ENCODE measurements around the gene NPR3. TPM values are rescaled to one million over a fixed set of nuclear protein-coding genes. Genes with fewer than 3 reads are reported as not detected.

The NPR3 gene
- total and polyA plus RNA-seq, 2 experiments from 2014 or later, result 0.07 to 0.15 TPM

DNA sequence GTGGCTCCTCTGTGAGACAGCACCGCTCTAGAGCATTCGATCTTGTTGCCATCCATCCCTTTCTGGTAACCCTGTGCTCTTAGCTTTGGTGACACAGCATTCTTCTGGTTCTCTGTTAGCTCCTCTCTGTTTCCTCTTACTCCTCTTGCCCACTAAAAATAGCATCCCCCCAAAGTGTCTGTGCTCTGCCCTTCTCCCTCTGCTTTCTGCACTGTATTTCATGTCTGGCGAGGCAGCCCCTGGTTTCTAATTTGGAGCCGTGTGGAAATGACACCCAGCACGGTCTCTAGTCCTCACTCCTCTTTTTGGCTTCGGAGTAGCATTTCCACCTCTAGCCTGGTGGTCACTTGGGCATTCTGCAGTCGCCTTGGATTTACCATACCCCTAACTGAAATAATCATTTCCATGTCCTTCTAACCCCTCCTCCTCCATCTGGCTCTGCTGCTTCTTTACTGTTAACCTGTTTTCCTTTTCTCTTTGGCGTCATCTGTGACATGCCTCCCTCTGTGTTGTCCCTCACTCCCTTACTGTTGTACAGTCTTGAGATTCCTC lies 23.8 kb downstream of the NPR3 start:
- no peaks in the 10 kb centered on the region for H3K27me3 ChIP-seq (ENCODE audit: insufficient read depth)
- no peaks in the 10 kb centered on the region for H3K9me2 ChIP-seq (ENCODE audit: insufficient read depth)
- no peak overlapping the region for H3K4me3 ChIP-seq
- Mint-ChIP-seq H3K4me3 (no peak overlapping the region), H3K27ac (peak overlapping the region; percentile 4; the same call in 1 of the 2 replicates), H3K9me3 (no peaks in the 10 kb centered on the region), H3K4me1 (no peaks in the 10 kb centered on the region), H3K27me3 (ENCODE audit: insufficient read depth, low read depth, poor library complexity) (peaks cover 1% of the 10 kb centered on the region), H3K36me3 (ENCODE audit: low read depth) (no peaks in the 10 kb centered on the region)
- no peak overlapping the region for H3K27ac ChIP-seq (ENCODE audit: low read depth)
- TF ChIP-seq, protein P1, sequence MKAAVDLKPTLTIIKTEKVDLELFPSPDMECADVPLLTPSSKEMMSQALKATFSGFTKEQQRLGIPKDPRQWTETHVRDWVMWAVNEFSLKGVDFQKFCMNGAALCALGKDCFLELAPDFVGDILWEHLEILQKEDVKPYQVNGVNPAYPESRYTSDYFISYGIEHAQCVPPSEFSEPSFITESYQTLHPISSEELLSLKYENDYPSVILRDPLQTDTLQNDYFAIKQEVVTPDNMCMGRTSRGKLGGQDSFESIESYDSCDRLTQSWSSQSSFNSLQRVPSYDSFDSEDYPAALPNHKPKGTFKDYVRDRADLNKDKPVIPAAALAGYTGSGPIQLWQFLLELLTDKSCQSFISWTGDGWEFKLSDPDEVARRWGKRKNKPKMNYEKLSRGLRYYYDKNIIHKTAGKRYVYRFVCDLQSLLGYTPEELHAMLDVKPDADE (IDR thresholded peaks at IDR 0.05), result no peak
- TF ChIP-seq, protein P2, sequence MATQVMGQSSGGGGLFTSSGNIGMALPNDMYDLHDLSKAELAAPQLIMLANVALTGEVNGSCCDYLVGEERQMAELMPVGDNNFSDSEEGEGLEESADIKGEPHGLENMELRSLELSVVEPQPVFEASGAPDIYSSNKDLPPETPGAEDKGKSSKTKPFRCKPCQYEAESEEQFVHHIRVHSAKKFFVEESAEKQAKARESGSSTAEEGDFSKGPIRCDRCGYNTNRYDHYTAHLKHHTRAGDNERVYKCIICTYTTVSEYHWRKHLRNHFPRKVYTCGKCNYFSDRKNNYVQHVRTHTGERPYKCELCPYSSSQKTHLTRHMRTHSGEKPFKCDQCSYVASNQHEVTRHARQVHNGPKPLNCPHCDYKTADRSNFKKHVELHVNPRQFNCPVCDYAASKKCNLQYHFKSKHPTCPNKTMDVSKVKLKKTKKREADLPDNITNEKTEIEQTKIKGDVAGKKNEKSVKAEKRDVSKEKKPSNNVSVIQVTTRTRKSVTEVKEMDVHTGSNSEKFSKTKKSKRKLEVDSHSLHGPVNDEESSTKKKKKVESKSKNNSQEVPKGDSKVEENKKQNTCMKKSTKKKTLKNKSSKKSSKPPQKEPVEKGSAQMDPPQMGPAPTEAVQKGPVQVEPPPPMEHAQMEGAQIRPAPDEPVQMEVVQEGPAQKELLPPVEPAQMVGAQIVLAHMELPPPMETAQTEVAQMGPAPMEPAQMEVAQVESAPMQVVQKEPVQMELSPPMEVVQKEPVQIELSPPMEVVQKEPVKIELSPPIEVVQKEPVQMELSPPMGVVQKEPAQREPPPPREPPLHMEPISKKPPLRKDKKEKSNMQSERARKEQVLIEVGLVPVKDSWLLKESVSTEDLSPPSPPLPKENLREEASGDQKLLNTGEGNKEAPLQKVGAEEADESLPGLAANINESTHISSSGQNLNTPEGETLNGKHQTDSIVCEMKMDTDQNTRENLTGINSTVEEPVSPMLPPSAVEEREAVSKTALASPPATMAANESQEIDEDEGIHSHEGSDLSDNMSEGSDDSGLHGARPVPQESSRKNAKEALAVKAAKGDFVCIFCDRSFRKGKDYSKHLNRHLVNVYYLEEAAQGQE (IDR thresholded peaks at IDR 0.05; ENCODE audit: unreplicated experiment), result no peak
- TF ChIP-seq JUNB (IDR thresholded peaks at IDR 0.05; ENCODE audit: unreplicated experiment), result no peak
- no peak for TF ChIP-seq NANOG (IDR thresholded peaks at IDR 0.05; ENCODE audit: borderline replicate concordance)
- no peak for TF ChIP-seq CREB1 (CRISPR knock-in tag; IDR thresholded peaks at IDR 0.05; ENCODE audit: low read depth)
- TF ChIP-seq EZH2 (IDR thresholded peaks at IDR 0.05; ENCODE audit: low read depth, unreplicated experiment), result no peak
- no peak for TF ChIP-seq ZNF114 (CRISPR knock-in tag; IDR thresholded peaks at IDR 0.05)
- TF ChIP-seq STAT1 (IDR thresholded peaks at IDR 0.05; ENCODE audit: unreplicated experiment), result no peak
- TF ChIP-seq POLR2AphosphoS5 (IDR thresholded peaks at IDR 0.05; ENCODE audit: low read depth), result no peak
- TF ChIP-seq, protein P3, sequence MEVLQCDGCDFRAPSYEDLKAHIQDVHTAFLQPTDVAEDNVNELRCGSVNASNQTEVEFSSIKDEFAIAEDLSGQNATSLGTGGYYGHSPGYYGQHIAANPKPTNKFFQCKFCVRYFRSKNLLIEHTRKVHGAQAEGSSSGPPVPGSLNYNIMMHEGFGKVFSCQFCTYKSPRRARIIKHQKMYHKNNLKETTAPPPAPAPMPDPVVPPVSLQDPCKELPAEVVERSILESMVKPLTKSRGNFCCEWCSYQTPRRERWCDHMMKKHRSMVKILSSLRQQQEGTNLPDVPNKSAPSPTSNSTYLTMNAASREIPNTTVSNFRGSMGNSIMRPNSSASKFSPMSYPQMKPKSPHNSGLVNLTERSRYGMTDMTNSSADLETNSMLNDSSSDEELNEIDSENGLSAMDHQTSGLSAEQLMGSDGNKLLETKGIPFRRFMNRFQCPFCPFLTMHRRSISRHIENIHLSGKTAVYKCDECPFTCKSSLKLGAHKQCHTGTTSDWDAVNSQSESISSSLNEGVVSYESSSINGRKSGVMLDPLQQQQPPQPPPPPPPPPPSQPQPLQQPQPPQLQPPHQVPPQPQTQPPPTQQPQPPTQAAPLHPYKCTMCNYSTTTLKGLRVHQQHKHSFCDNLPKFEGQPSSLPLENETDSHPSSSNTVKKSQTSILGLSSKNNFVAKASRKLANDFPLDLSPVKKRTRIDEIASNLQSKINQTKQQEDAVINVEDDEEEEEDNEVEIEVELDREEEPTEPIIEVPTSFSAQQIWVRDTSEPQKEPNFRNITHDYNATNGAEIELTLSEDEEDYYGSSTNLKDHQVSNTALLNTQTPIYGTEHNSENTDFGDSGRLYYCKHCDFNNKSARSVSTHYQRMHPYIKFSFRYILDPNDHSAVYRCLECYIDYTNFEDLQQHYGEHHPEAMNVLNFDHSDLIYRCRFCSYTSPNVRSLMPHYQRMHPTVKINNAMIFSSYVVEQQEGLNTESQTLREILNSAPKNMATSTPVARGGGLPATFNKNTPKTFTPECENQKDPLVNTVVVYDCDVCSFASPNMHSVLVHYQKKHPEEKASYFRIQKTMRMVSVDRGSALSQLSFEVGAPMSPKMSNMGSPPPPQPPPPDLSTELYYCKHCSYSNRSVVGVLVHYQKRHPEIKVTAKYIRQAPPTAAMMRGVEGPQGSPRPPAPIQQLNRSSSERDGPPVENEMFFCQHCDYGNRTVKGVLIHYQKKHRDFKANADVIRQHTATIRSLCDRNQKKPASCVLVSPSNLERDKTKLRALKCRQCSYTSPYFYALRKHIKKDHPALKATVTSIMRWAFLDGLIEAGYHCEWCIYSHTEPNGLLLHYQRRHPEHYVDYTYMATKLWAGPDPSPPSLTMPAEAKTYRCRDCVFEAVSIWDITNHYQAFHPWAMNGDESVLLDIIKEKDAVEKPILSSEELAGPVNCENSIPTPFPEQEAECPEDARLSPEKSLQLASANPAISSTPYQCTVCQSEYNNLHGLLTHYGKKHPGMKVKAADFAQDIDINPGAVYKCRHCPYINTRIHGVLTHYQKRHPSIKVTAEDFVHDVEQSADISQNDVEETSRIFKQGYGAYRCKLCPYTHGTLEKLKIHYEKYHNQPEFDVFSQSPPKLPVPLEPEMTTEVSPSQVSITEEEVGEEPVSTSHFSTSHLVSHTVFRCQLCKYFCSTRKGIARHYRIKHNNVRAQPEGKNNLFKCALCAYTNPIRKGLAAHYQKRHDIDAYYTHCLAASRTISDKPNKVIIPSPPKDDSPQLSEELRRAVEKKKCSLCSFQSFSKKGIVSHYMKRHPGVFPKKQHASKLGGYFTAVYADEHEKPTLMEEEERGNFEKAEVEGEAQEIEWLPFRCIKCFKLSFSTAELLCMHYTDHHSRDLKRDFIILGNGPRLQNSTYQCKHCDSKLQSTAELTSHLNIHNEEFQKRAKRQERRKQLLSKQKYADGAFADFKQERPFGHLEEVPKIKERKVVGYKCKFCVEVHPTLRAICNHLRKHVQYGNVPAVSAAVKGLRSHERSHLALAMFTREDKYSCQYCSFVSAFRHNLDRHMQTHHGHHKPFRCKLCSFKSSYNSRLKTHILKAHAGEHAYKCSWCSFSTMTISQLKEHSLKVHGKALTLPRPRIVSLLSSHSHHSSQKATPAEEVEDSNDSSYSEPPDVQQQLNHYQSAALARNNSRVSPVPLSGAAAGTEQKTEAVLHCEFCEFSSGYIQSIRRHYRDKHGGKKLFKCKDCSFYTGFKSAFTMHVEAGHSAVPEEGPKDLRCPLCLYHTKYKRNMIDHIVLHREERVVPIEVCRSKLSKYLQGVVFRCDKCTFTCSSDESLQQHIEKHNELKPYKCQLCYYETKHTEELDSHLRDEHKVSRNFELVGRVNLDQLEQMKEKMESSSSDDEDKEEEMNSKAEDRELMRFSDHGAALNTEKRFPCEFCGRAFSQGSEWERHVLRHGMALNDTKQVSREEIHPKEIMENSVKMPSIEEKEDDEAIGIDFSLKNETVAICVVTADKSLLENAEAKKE (CRISPR knock-in tag; IDR thresholded peaks at IDR 0.05), result no peak
- no peak for TF ChIP-seq EZH2phosphoT487 (IDR thresholded peaks at IDR 0.05; ENCODE audit: unreplicated experiment)
- no peak for TF ChIP-seq ZNF331 (CRISPR knock-in tag; IDR thresholded peaks at IDR 0.05; ENCODE audit: low read depth)
- TF ChIP-seq, protein P4, sequence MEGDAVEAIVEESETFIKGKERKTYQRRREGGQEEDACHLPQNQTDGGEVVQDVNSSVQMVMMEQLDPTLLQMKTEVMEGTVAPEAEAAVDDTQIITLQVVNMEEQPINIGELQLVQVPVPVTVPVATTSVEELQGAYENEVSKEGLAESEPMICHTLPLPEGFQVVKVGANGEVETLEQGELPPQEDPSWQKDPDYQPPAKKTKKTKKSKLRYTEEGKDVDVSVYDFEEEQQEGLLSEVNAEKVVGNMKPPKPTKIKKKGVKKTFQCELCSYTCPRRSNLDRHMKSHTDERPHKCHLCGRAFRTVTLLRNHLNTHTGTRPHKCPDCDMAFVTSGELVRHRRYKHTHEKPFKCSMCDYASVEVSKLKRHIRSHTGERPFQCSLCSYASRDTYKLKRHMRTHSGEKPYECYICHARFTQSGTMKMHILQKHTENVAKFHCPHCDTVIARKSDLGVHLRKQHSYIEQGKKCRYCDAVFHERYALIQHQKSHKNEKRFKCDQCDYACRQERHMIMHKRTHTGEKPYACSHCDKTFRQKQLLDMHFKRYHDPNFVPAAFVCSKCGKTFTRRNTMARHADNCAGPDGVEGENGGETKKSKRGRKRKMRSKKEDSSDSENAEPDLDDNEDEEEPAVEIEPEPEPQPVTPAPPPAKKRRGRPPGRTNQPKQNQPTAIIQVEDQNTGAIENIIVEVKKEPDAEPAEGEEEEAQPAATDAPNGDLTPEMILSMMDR (conservative IDR thresholded peaks at IDR 0.05; ENCODE audit: low read depth in 2 of 2), result no peak
- no peaks in the 10 kb centered on the region for H3K4me1 ChIP-seq (ENCODE audit: insufficient read depth)
- no peaks in the 10 kb centered on the region for H3K36me3 ChIP-seq (ENCODE audit: insufficient read depth)
- H2AFZ ChIP-seq, result no peak overlapping the region
- H4K20me1 ChIP-seq (replicated peaks; ENCODE audit: insufficient read depth), result no peaks in the 10 kb centered on the region
- H3F3A ChIP-seq (replicated peaks; ENCODE audit: low read depth), result no peaks in the 10 kb centered on the region
- H3K79me2 ChIP-seq (replicated peaks; ENCODE audit: insufficient read depth), result no peaks in the 10 kb centered on the region
- ATAC-seq, result peak; percentile 53; the same call in 2 of the 3 replicates
- peak; percentile 11 for DNase-seq (ENCODE audit: low spot score)
- H3K4me2 ChIP-seq, result no peak overlapping the region

Data from GM23338 (cell line).